Keratinocyte (primary cell): Measurements from ENCODE around the gene RER1. TPM values are rescaled to one million over a fixed set of nuclear protein-coding genes. Genes with fewer than 3 reads are reported as not detected.
A peak's percentile ranks its signal among the peaks of the same experiment; 100 is the strongest.

ENCODE experiments used
- DNase-seq: peaks from one replicate; pipeline ENCODE4 v3.0.0-alpha.2; 2011; ENCODE audit warnings: low read depth, missing footprints, low spot score
- FAIRE-seq: peaks from 2 replicates; lab custom pipeline; 2011; peaks lifted over from hg19 to GRCh38; lab: Jason Lieb, UNC
- H2AFZ ChIP-seq: 2 replicates; pipeline ENCODE4 v1.6.0; 2012; ENCODE audit warnings: low read length, control low read depth, inconsistent platforms; ENCODE audit not compliant: control insufficient read depth
- H3K27ac ChIP-seq: 2 replicates; pipeline ENCODE4 v1.5.1; 2011; ENCODE audit warnings: low read length; ENCODE audit not compliant: control insufficient read depth, insufficient read depth
- H3K27me3 ChIP-seq: 3 replicates; pipeline ENCODE4 v1.6.0; 2011; ENCODE audit warnings: low read length; ENCODE audit not compliant: control insufficient read depth, insufficient read depth; ENCODE audit errors: extremely low read depth
- H3K36me3 ChIP-seq, 2 experiments: 2 replicates in 1 of 2; 3 replicates in 1 of 2; pipeline ENCODE4 v1.5.1; 2011; ENCODE audit warnings: low read length in 2 of 2, mild to moderate bottlenecking in 1 of 2; ENCODE audit not compliant: control insufficient read depth in 2 of 2, insufficient read depth in 2 of 2; ENCODE audit errors: extremely low read depth in 1 of 2
- H3K4me1 ChIP-seq: 3 replicates; pipeline ENCODE4 v1.5.1; 2011; ENCODE audit warnings: low read length; ENCODE audit not compliant: control insufficient read depth, insufficient read depth; ENCODE audit errors: extremely low read depth
- H3K4me2 ChIP-seq: 3 replicates; pipeline ENCODE4 v1.6.0; 2011; ENCODE audit warnings: low read depth, low read length; ENCODE audit not compliant: control insufficient read depth, insufficient read depth; ENCODE audit errors: extremely low read depth
- H3K4me3 ChIP-seq, 3 experiments: fragments of 200-600 bp in 1 of 3; sonication (generic) in 1 of 3; 2 replicates in 2 of 3; 3 replicates in 1 of 3; pipeline ENCODE4 v1.5.1; 2011 to 2016; ENCODE audit warnings: low read length in 3 of 3, mild to moderate bottlenecking in 3 of 3, control low read depth in 2 of 3, inconsistent platforms in 1 of 3, low read depth in 1 of 3, mixed read lengths in 1 of 3, mixed run types in 1 of 3, moderate library complexity in 1 of 3; ENCODE audit not compliant: control insufficient read depth in 2 of 3, insufficient read depth in 2 of 3; ENCODE audit errors: extremely low read depth in 1 of 3
- H3K79me2 ChIP-seq: 2 replicates; pipeline ENCODE4 v1.6.0; 2012; ENCODE audit warnings: low read length; ENCODE audit not compliant: control insufficient read depth, insufficient read depth
- H3K9ac ChIP-seq: 3 replicates; pipeline ENCODE4 v1.6.0; 2011; ENCODE audit warnings: low read length; ENCODE audit not compliant: control insufficient read depth, insufficient read depth; ENCODE audit errors: extremely low read depth
- H3K9me1 ChIP-seq: 3 replicates; pipeline ENCODE4 v1.6.0; 2011; ENCODE audit warnings: low read length; ENCODE audit not compliant: control insufficient read depth, insufficient read depth; ENCODE audit errors: extremely low read depth
- H3K9me3 ChIP-seq: 2 replicates; pipeline ENCODE4 v1.5.1; 2012; ENCODE audit warnings: low read depth, low read length; ENCODE audit not compliant: control insufficient read depth
- H4K20me1 ChIP-seq: 3 replicates; pipeline ENCODE4 v1.6.0; 2011; ENCODE audit warnings: low read length; ENCODE audit not compliant: control insufficient read depth, insufficient read depth; ENCODE audit errors: extremely low read depth
- CTCF ChIP-seq, 3 experiments: IDR thresholded peaks in 1 of 3; conservative IDR thresholded peaks in 1 of 3; optimal IDR thresholded peaks in 1 of 3; 2 replicates in 2 of 3; 3 replicates in 1 of 3; pipeline versions ENCODE3 to v1.5.1; 2011; ENCODE audit warnings: low read length in 3 of 3, mild to moderate bottlenecking in 3 of 3, moderate library complexity in 2 of 3, control low read depth in 1 of 3, inconsistent platforms in 1 of 3; ENCODE audit not compliant: insufficient read depth in 2 of 3; ENCODE audit errors: extremely low read depth in 1 of 3
- EZH2 ChIP-seq: IDR thresholded peaks from one replicate; pipeline ENCODE4 v1.6.1; 2012; ENCODE audit warnings: inconsistent platforms, mild to moderate bottlenecking, low read length, moderate library complexity
- dilution Hi-C: fragments of 300-500 bp; cut with MboI; formaldehyde crosslinking; loops from one replicate; pipeline ENCODE4 v1.7.0; 2020; ENCODE audit warnings: low sequenced_read_pairs; ENCODE audit not compliant: extremely low pct_ligation_motif_present
- polyA plus RNA-seq, 5 experiments: library from polyadenylated mRNA; depleted of rRNA in 3 of 5; stranded (reverse) in 3 of 5; stranded (forward) in 1 of 5; unstranded in 1 of 5; fragments of >200 nt; gene quantifications; 1 replicate in 1 of 5; 2 replicates in 3 of 5; 3 replicates in 1 of 5; pipeline versions ENCODE4 v1.2.1 to v1.2.3, GENCODE V29; 2011 to 2012; ENCODE audit warnings: missing spikeins in 2 of 5, low read depth in 1 of 5, low replicate concordance in 1 of 5

Gene RER1
- polyA plus RNA-seq, 1 donor (not counting 4 experiments of a cell fraction or from before 2014, with no cell fraction given) = 297 TPM

- Histone ChIP-seq H3K79me2 (peaks cover 43% of the 10 kb centered on the region), H3K4me3 (peak overlapping the region in 1 of 3 experiments; percentile 62), H3K9ac (no peak overlapping the region), H3K9me1 (no peaks in the 10 kb centered on the region), H3K9me3 (peaks cover 6% of the 10 kb centered on the region), H3K4me1 (peaks cover 41% of the 10 kb centered on the region), H3K36me3 (peaks cover 4 to 25% of the 10 kb centered on the region in 2 experiments), H4K20me1 (peaks cover 3% of the 10 kb centered on the region), H3K27ac (peak overlapping the region; percentile 95), H3K27me3 (no peaks in the 10 kb centered on the region), H3K4me2 (peak overlapping the region; percentile 97), H2AFZ (no peak overlapping the region)
- DNase-seq (no peak), FAIRE-seq (no peak)
- dilution Hi-C loops = no loop called here
- TF ChIP-seq CTCF (optimal IDR thresholded peaks at IDR 0.05 in 1 of 3, IDR thresholded peaks at IDR 0.05 in 1 of 3, conservative IDR thresholded peaks at IDR 0.05 in 1 of 3; ENCODE audit: extremely low read depth in 1 of 3, insufficient read depth in 2 of 3, low read length in 3 of 3) = no peak
- TF ChIP-seq EZH2 = no peak
These were observed 35.4 kb downstream of the RER1 start for GRCh38 chr1:2427051-2427450.

- no peaks in the 10 kb centered on the region for H3K27me3 ChIP-seq
- H3K9me3 ChIP-seq = peaks cover 6% of the 10 kb centered on the region
- peak overlapping the region; percentile 95 for H3K27ac ChIP-seq
- H4K20me1 ChIP-seq = peaks cover 7% of the 10 kb centered on the region
- FAIRE-seq (no peak), DNase-seq (no peak)
- dilution Hi-C loops = no loop called here
- H3K4me3 ChIP-seq = peak overlapping the region; percentile 62 to 81 (median 79)
- peaks cover 4 to 29% of the 10 kb centered on the region in 2 experiments for H3K36me3 ChIP-seq
- peaks cover 45% of the 10 kb centered on the region for H3K4me1 ChIP-seq
- no peaks in the 10 kb centered on the region for H3K9me1 ChIP-seq
- TF ChIP-seq EZH2 = no peak
- no peak for TF ChIP-seq CTCF (optimal IDR thresholded peaks at IDR 0.05 in 1 of 3, IDR thresholded peaks at IDR 0.05 in 1 of 3, conservative IDR thresholded peaks at IDR 0.05 in 1 of 3; ENCODE audit: extremely low read depth in 1 of 3, insufficient read depth in 2 of 3, low read length in 3 of 3)
- H3K79me2 ChIP-seq = peaks cover 52% of the 10 kb centered on the region
- H3K4me2 ChIP-seq = peak overlapping the region; percentile 97
- peak overlapping the region; percentile 96 for H3K9ac ChIP-seq
- H2AFZ ChIP-seq = peak overlapping the region; percentile 19
These were observed 36.3 kb downstream of the RER1 start for GRCh38 chr1:2427976-2428375.
